GM19239 (cell line): ENCODE results near the gene SLC12A4.

ENCODE experiments used
- DNase-seq: peaks from one replicate; pipeline ENCODE4 v3.0.0; 2011; ENCODE audit warnings: low spot score; ENCODE audit not compliant: insufficient read length
- FAIRE-seq: peaks from 2 replicates; lab custom pipeline; 2011; peaks lifted over from hg19 to GRCh38; lab: Jason Lieb, UNC

Gene SLC12A4

DNA sequence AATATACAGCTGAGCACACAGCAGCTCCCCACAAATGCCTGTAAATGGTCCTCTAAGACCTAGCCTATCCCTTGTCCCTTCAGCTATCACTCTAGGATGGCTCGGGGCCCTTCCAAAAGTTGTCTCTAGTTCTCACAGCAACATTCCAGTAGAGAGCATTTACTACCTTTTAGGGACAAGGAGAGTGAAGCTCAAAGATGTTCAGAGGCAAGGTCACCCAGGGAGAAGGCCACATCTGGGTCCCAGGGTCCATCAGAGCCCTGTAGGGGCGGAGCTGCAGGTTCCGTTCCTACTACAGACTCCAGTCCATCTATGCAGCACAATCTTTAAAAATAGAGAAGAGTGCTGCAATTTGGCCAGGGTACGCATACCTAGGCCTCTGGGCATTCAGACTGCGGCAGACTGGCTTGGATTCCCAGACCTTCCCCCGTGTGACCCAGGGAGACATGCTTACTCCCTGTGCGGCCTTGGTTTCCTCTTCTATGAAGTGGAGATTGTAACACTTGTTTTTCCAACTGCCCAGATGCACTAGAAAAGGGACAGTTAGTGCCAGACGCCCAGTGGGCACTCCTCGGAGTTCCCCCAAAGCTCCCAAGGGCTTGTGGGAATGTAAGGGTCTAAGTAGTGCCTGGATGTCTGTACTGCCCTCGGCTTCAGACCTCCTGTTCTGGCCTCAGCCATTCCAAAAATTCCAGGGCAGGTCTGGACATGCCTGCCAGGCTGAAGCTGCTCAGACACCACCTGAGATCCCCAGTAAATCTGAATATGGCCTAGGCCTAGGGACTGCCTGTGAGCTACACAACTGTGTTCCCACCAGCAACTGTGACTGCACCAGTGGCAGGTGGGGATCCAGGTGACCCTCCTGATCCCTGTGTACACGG, 2.5 kb downstream of the SLC12A4 start:
- no peak for FAIRE-seq
- DNase-seq = no peak

DNA sequence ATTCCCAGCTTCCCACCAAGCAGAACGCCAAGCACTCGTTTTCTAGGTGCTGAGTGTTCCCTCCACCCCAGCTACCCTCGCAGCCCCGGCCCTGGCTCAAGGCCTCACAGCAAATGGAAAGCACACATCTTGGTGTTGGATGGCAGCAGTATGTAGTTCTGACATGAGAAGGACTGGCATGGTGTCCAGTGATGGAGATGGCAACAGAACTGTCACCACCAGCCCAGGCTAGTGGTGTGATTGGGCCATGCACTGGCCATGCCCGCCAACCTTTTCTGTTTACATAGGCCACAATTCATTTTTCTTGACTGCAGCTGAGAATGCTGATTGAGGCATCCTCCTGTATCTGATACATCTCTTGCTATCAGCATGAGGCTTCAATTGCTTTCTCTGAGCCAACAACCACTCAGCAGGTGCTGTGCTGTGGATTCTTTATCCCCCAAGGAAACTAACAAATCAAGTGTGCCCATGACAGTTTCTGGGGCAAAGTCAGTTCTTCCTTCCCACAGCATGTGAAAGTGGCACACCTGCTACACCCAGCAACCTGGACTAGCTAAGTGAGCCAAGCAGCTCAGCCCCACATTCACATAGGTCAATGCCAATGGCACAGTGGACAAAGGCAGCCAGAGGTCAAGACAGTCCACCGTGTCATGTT, 3.8 kb downstream of the SLC12A4 start:
- DNase-seq = no peak
- FAIRE-seq = no peak

DNA sequence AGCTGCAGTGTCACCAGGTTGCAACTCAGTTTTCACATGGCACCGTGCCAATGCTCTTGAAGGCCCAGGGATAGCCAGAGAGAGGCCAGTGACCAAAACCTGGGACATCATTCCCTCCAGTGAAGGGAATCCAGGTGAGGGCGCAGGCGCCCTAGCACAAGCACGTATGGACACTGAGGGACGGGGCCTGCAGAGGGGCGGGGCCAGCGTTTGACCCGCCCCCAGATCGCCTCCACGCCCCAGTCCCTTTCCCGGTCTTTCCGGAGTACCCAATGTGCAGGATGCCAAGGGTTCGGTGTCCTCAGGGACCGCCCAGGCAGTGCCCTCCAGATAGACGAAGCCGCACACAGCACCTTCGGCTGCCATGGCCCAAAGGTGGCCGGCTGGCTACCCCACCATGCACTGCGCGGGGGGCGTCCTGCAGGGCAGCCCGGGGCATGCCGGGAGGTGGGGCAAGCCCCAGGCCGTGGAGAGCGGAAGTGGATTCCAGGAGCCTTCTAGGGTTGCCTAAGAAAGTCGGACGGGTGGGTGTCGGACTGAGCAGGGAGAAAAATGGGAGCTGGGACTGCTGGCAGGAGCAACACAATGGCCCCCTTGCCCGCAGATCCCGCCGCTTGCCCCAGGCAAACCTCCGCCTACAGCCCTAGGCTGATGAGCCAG, 4.6 kb downstream of the SLC12A4 start:
- DNase-seq (no peak), FAIRE-seq (no peak)

DNA sequence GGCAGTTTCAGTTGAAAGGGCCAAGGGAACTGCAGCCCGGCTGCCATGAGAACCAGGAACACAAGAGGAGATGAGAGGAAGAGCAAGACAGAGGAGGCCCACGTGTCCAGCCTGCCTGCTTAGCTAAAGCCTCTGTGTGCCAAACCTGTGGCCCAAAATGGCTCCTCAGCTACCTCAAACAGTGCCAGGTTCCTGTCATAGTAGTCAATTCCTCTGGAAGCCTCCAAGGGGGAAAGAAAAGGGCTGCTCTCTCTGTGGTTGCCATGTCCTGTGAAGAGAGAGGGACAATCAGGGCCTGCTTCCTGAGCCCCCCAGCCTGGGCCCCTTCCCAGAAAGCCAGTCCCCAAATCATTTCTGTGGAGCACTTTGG, 5.2 kb downstream of the SLC12A4 start:
- FAIRE-seq (no peak), DNase-seq (no peak)

DNA sequence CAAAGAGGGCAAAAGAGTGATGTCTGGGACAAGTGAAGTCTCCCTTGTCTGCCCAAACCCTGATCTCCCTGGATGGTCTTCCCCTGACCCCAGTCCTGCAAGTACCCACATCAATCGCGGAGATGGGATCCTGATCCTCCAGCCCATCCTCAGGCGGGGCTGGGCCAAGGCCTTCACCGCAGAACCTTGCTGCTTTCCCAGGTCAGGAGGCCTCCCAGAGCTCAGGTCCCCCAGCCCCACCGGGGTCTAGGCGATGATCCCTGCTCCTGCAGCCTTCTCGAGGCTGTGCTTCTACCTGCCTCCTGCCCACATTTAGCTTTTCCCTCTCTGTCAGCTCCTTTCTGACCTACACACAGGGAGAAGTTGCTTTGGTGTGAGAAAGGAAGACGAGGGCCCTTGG, 6.3 kb downstream of the SLC12A4 start:
- no peak for FAIRE-seq
- DNase-seq = no peak

DNA sequence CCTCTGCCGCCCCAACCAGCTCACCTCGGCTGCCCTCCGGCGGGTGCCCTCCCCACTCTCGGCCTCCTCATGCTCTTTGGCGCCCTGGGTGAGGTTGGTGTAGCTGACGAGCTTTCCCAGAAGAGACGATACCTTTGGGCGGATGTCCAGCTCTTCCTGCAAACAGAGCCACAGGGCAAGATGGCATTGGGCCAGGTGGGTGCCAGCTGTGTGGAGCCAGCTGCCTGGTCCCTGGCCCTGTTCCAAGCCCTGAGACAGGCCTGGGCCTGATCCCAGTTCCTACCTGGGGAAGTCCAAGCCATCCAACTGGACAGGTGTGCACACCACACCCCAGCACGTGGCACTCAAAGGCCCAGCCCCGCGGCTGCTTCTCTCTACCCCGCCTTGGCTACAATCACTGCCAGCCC, 6.9 kb downstream of the SLC12A4 start:
- no peak for FAIRE-seq
- no peak for DNase-seq

DNA sequence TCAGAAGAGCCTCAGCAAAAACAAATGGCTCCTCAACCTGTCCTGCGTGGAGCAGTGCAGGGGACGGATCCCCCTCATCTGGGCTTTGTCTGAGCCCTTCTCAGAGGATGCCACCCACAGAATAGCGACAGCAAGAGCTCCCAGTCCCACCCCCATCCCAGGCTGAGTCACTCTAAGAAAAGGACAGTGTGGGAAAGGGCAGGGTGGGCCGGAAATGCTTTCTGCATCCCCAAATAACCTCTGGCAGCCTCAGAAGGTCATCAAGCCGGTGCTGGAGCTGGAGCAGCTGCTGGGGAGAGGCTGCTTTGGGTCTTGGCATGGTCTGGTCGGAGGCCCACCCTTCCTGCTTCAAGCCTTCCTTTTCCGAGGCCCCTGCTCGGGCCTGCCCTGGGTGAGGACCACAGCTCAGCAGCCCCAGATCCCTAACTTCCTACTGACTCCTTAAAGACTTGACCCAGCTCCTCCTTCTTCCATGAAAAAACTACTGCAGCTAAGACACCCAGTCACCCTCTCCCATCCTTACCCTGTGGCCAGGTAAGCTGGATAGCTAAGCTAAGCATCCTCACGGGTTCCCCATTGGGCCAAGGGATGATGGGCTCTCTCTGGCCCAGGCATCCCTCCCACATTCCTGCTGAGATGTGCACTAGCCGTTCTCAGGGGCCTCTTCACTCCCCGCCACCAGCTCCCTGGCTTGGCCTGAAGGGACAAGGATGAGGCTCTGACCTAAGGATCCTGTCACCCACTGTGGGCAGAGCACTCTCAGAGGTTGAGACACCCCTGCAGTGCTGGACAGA, 8.7 kb downstream of the SLC12A4 start:
- no peak for DNase-seq
- no peak for FAIRE-seq

DNA sequence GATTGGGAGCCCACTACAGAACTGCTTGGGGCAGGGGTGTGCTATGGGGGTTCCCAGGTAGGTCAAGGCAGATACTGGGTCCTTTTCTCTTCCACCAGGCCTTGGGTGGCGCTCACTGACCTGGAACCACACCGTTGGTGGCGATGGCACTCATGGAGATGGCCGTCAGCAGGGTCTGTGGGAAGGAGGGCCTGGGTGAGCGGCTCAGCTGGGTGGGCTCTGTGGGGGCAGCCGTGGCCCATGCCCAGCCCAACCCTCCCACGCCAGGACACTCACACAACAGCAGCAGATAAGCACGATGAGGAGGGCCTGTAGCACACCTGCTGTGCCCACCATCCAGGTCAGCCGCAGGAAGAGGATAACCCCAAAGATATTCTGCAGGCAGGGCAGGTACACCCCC, 10.8 kb downstream of the SLC12A4 start:
- DNase-seq = no peak
- FAIRE-seq = no peak

DNA sequence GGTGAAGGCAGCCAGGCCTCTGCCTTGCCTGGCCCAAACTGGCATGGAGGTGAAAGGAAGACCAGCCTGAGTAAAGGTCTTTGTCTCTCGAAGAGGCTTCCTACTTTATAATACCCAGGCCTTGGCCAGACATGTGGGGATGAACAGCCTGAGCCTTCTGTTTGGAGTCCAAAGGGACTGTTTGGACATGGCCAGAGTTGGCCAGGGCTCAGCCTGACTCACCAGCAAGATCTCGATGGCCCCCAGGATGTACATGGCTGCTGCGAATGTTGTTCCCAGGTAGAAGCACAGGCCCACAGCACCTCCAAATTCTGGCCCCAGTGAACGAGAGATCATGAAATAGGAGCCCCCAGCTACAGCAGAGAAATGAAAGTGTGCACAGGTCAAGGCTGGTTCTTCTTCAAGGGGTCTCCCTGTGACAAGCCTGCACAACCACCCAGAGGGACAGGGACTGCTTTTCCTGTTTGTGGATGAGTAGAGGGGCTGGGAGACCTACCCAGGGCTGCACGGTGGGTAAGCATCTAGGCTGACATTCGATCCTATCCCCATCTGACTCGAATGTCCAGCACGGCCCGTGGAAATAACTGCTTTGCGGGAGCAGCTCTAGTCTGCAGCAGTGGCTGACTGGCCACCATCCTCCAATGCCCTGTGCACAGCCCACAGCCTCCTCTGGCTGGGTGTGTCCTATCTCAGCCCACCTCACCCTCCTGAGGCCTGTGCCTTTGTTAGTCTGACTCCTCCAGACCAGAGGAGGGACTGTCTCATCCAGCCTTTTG, 13.8 kb downstream of the SLC12A4 start:
- no peak for FAIRE-seq

DNA sequence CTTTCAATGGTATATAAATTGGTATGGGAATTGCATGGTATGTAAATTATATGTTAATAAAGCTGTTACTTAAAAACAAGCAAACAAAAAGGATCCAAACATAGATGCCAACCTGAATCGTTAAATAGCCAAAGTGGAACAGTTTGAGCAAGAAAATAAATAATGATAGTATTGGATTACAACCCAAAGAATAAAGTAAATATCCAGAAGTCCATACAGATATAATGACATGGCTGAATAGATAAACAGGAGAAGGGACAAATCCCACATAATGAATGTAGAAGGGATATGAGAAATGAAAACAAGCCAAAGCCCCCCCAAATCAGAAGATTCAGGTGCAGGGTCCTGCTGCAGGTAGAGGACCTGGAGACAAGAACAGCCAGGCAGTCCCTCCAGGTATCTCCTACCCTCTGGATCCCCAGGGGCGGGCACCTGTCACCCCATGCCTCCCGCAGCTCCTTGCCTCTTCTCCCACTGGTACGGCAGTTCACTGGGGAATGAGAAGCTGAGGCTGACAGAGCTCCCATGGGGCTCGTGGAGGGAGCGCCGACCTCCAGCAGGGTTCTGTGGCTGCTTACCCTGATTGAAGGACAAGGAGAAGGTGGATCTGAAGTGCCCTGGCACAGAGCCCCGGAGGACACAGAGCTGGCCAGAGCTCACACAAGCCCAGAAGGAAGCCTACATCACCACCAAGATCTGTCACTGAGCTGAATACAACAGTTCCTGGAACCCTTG, 14.6 kb downstream of the SLC12A4 start:
- FAIRE-seq (no peak), DNase-seq (no peak)

More for the DNA sequence above, 13.8 kb downstream of the SLC12A4 start:
- DNase-seq = no peak

DNA sequence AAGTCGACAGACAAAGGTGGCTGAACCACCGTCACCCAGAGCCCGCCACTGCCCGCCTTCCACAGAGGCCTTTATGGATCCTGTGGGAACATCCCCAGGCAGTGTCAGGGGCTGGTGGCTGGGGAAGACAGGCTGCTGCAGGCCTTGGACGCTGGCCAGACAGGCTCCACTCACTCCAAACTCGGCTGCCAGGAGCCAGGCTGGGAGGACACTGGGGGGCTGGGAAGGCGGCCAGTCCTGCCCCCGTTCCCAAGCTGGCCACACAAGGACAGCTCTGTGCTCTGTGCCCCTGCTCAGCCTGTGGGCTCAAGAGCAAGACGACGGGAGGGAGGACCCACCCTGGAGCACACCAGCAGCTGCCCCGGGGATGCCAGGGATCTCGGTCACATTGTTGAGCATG, 17.0 kb downstream of the SLC12A4 start:
- no peak for FAIRE-seq
- DNase-seq = no peak

DNA sequence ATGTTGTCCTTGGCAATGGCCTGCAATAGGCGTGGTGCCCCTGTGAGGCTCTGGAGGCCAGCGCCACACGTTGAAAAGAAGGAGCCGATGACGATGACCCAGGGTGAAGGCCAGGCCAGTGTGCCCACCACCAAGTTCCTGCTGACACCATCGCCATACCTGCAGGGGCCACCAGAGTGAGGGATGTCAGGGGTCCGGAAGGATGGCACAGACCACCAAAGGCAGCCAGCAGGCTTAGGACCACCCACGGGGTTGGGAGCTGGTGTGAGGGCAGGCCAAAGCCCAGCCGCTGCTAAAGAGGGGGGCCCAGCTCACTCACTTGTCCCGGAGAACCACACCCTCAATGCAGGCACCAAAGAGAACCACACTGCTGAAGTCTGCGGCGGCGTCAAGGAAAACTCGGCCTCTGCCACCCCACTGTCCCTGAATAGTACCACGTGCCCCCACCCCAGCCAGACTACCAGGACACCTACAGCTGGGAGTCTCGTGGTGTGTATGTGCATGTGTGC, 18.0 kb downstream of the SLC12A4 start:
- FAIRE-seq = no peak
- no peak for DNase-seq

DNA sequence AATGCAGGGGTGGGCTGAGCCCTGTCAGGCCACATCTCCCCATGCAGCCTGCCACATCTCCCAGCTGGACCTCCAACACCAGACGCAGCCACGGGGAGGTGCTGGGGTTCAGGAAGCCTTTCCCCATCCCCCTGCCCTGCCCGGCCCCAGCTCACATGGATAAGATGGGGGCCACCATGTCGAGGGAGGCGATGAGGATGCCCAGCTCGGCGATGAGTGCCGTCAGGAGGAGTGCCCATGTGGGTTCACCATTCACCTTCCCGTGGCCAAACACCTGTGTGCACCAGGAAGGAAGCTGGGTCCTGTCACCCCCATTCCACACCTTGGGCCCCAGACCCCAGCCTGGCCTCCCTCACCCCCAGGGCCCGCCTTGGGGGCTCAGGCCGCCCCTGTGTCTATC, 18.8 kb downstream of the SLC12A4 start:
- no peak for FAIRE-seq
- DNase-seq = no peak

DNA sequence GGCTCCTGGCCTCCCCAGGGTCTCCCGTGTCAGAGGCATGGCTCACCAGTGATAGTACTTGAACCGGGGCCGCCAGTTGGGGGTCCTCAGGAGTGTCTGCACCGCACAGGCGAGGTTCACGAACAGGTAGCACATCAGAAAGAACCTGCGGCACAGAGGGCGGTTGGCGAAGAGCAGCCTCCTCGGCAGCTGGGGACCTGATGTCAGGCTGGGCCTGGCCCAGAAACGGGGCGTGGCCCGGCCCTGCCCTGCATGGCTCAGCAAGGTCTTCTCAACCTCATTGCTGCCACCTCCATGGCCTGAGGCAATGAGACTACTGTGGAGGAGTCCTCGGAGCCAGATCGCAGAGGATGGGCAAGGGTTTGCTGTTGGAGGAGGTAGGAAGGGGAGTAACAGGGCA, 20.4 kb downstream of the SLC12A4 start:
- FAIRE-seq (no peak), DNase-seq (no peak)

DNA sequence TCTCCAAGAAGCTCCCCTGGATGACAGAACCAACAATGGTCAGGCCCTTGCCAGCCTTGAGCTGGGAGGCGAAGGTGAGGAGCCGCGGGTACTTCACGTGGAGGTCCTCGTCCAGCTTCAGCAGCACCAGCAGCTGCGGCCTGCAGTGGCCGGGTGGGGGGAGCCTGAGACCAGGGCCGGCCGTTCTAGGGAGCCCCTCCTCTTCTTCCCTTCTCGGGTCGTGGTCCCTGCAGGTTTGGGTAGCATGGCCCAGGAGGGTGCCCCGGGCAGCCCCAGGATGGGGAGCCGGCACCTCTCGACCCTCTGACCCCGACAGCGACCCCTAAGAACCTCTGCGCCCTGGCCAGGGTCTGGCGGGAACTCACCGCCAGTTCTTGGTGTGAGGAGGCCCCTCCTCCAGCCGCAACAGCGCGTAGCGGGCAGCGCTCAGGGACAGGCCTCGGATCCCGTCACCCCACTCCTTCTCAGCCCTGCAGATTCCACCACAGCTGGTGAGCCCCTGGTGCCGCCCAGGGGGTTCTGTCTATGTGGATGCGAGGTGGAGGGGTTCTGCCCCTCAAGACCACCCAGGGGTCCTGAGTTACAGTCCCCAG, 21.4 kb downstream of the SLC12A4 start:
- FAIRE-seq (no peak), DNase-seq (no peak)

DNA sequence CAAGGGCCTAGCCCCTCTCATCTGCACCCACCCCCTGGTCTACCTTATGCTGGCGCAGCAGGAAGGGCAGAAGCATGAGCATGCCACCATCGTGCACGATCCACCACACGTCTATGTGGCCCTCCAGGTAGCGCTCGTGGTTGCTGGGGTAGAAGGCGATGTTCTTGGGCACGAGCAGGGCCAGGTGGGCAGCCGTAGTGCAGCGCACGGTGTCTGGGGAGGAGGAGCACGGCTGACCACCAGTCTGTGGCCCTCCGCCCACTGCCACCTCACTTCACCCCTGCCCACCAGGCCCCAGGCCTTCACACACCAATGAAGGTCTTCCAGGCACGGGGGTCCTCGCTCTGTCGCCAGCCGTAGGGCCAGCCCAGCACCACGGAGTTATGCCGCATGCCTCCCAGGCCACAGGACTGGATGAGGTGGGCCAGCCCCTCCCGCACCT, 22.3 kb downstream of the SLC12A4 start:
- DNase-seq (no peak), FAIRE-seq (no peak)

DNA sequence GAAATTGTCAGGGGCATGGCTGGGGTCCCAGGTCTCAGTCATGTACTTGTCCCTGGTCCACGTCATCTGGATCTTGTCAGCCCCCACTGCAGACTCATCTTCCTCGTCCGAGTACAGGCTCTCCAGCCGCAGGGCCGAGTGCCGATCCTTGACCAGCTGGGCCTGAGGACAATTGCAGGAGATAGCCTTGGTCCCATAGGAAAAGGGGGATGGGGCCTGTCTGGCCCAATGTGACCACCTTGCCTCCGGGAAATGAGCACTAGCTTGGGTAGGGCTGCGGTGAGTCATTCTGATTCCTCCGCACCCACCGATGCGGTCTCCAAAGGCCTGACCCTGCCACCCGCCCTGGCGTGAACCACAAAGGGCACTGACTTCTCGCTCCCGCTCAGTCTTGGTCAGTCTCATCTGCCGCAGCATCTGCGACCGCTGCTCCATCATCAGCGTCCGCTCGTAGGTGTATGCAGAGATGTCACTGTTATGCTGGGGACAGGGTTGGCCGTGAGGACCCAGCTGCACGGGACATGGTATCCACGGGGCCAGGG, 23.0 kb downstream of the SLC12A4 start:
- no peak for FAIRE-seq

DNA sequence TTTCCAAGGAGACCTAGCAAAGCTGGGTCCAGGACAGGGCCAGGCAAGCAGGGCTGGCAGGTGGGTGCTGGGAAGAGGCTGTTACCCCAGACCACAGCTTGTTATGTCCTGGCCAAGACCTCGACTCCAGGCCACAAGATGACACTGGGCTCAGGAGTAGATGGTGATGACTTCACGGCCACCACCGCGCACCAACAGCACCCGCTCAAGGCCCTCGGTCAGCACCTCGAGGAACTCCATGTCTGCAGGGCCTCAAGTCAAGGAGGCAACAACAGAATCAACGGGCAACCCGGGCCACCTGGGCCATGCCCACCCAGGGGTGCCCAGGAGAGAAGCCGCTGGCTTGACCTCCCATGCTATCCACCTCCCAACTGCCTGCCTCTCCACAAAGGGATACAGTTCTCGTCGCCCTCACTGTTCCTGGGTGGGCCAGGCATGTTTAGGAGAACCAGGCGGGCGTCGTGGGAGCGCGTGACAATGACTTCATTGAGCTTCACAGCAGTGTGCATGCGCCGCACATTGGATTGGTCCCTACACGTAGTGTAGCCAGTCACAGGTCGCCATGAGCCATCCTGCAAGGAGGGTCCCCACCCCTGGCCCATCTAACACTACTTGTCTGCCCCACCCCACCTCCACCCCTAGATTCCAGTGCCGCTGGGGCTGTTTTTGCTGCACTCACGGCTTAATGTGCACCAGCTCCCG, 23.6 kb downstream of the SLC12A4 start:
- no peak for DNase-seq
- FAIRE-seq = no peak

More for the DNA sequence above, 23.0 kb downstream of the SLC12A4 start:
- DNase-seq = no peak
